HepG2 (cell line): ENCODE measurements around the gene ZNF282. TPM values are rescaled to one million over a fixed set of nuclear protein-coding genes. Genes with fewer than 3 reads are reported as not detected.

ENCODE experiments used
- GPN1 ChIP-seq: sonication (generic); formaldehyde crosslinking; IDR thresholded peaks from 2 replicates; pipeline ENCODE4 v1.5.1; 2020; ENCODE audit warnings: missing genetic modification reagents, borderline replicate concordance
- MTA3 ChIP-seq: sonication (generic); formaldehyde crosslinking; IDR thresholded peaks from 2 replicates; pipeline ENCODE4 v1.4.0; 2020; ENCODE audit warnings: missing genetic modification reagents
- RFXANK ChIP-seq: IDR thresholded peaks from 2 replicates; pipeline ENCODE4 v1.6.1; 2016
- ZBTB43 ChIP-seq: sonication (generic); formaldehyde crosslinking; conservative IDR thresholded peaks from 2 replicates; pipeline ENCODE4 v1.4.0; 2020; ENCODE audit warnings: missing genetic modification reagents
- ZNF451 ChIP-seq: sonication (generic); formaldehyde crosslinking; IDR thresholded peaks from 2 replicates; pipeline ENCODE4 v1.5.0; 2020; ENCODE audit warnings: mild to moderate bottlenecking, missing genetic modification reagents
- ZNF746 ChIP-seq: sonication (generic); formaldehyde crosslinking; IDR thresholded peaks from 2 replicates; pipeline ENCODE4 v1.8.0; 2022; ENCODE audit warnings: mild to moderate bottlenecking, missing genetic modification reagents
- ZUFSP ChIP-seq: sonication (generic); formaldehyde crosslinking; IDR thresholded peaks from 2 replicates; pipeline ENCODE4 v1.9.0; 2021; ENCODE audit warnings: missing genetic modification reagents, mild to moderate bottlenecking, borderline replicate concordance
- ZXDC ChIP-seq: sonication (generic); formaldehyde crosslinking; IDR thresholded peaks from 2 replicates; pipeline ENCODE4 v1.5.0; 2020; ENCODE audit warnings: mild to moderate bottlenecking, missing genetic modification reagents
- polyA plus RNA-seq, 8 experiments: library from polyadenylated mRNA; depleted of rRNA in 3 of 8; stranded (reverse) in 7 of 8; unstranded in 1 of 8; fragments of >200 nt; fragmentation: Illumina TruSeq in 4 of 8; extraction: Trizol in 4 of 8; gene quantifications; 2 replicates each; pipeline versions ENCODE4 v1.2.1 to v1.2.3, GENCODE V29; 2011 to 2016; ENCODE audit warnings: low read depth in 4 of 8, missing spikeins in 1 of 8, mixed read lengths in 1 of 8; ENCODE audit not compliant: insufficient read depth in 1 of 8
- total RNA-seq, 5 experiments: library from RNA; depleted of rRNA; stranded (reverse); fragments of >200 nt; fragmentation: Illumina TruSeq; extraction: Trizol; gene quantifications; 2 replicates each; pipeline ENCODE4 v1.2.3, GENCODE V29; 2016; ENCODE audit warnings: low read depth in 1 of 5

The ZNF282 gene
- total and polyA plus RNA-seq, 2 of the 13 experiments (the other 11 are each of a cell fraction or from before 2014, with no cell fraction given) = 9.1 to 20.9 TPM

GRCh38 chr7:149223176-149223575 is 27.8 kb downstream of the ZNF282 start (continued):
- TF ChIP-seq ZUFSP (CRISPR knock-in tag) (no peak), MTA3 (CRISPR knock-in tag) (no peak), ZXDC (CRISPR knock-in tag) (no peak), ZNF746 (CRISPR knock-in tag) (no peak), GPN1 (CRISPR knock-in tag) (no peak), RFXANK (CRISPR knock-in tag) (no peak), ZBTB43 (CRISPR knock-in tag) (no peak), ZNF451 (CRISPR knock-in tag) (no peak)
